Esophagus squamous epithelium (tissue), 5 donors: ENCODE measurements around the gene LIM2. TPM values are rescaled to one million over a fixed set of nuclear protein-coding genes. Genes with fewer than 3 reads are reported as not detected.

ENCODE experiments used
- DNase-seq: peaks from one replicate; lab custom pipeline; 2025; lab: John Stamatoyannopoulos, UW
- H3K27ac ChIP-seq, 4 donors: fragments of 200-600 bp; sonication (generic); one replicate each; pipeline ENCODE4 v1.5.1; 2016 to 2019; ENCODE audit warnings: mild to moderate bottlenecking in 1 of 4
- H3K27me3 ChIP-seq, 4 donors: fragments of 200-600 bp; sonication (generic); 1 replicate in 3 of 4; 2 replicates in 1 of 4; pipeline versions ENCODE4 v1.5.1 to v1.6.0; 2017 to 2021; ENCODE audit warnings: antibody characterized with exemption in 1 of 4
- H3K36me3 ChIP-seq, 3 donors: fragments of 200-600 bp; sonication (generic); one replicate each; pipeline ENCODE4 v1.5.1; 2016 to 2019
- H3K4me1 ChIP-seq, 3 donors: fragments of 200-600 bp; sonication (generic); one replicate each; pipeline ENCODE4 v1.5.1; 2017 to 2019
- H3K4me3 ChIP-seq, 4 donors: fragments of 200-600 bp; sonication (generic); 1 replicate in 3 of 4; 2 replicates in 1 of 4; pipeline ENCODE4 v1.5.1; 2016 to 2019; ENCODE audit warnings: mild to moderate bottlenecking in 2 of 4, moderate library complexity in 1 of 4
- H3K9me3 ChIP-seq, 3 donors: fragments of 200-600 bp; sonication (generic); one replicate each; pipeline ENCODE4 v1.5.1; 2016 to 2019
- POLR2A ChIP-seq, 4 donors: fragments of 450-650 bp; IDR thresholded peaks; one replicate each; pipeline ENCODE4 v1.6.1; 2017; ENCODE audit warnings: antibody characterized with exemption in 4 of 4, mild to moderate bottlenecking in 4 of 4, moderate library complexity in 3 of 4
- WGBS, 2 donors: methylation state at CpG; one replicate each; pipeline ENCODE4 v1.1.5; 2018; 5-methylcytosine and 5-hydroxymethylcytosine counted together
- intact Hi-C: fragments of 100-400 bp; cut with DNase I; formaldehyde crosslinking; loops from one replicate; pipeline ENCODE4 v1.15.0; 2022
- total RNA-seq, 4 donors: library from RNA; depleted of rRNA; stranded (reverse); fragments of >200 nt; gene quantifications; one replicate each; pipeline ENCODE4 v1.1.0, GENCODE V29; 2016
- TF ChIP-seq, protein P1 (sequence below), 6 experiments: fragments of 450-650 bp in 4 of 6; fragments of 200-600 bp in 2 of 6; sonication (generic) in 2 of 6; IDR thresholded peaks; one replicate each; pipeline ENCODE4 v1.5.1; 2016 to 2019; ENCODE audit warnings: antibody characterized with exemption in 6 of 6, mild to moderate bottlenecking in 4 of 6, moderate library complexity in 4 of 6
- donor health status: DM: yes; HTN: yes; CAD: no.

LIM2 gene
- total RNA-seq, 4 donors from 2014 or later: not detected

DNA sequence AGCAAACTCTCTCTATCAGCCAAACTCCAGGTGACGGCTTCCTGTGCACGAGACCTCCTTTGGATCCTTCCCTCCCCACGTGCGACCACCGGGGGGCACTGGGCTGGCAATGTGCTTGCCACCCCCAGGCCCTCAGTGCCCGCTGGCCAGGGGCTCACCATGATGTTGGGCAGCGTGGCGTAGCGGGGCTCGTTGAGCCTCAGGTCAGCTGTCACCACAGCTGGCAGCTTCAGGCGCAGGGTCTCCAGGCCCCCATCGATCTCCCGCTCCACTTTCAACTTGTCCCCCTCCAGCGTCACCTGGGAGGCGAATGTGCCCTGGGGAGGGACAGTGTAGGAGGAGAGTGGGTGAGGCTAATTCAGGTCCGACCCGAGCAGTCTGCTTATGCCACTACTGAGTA lies 41.0 kb downstream of the LIM2 start:
- TF ChIP-seq POLR2A (IDR thresholded peaks at IDR 0.05): no peak
- TF ChIP-seq, protein P1, sequence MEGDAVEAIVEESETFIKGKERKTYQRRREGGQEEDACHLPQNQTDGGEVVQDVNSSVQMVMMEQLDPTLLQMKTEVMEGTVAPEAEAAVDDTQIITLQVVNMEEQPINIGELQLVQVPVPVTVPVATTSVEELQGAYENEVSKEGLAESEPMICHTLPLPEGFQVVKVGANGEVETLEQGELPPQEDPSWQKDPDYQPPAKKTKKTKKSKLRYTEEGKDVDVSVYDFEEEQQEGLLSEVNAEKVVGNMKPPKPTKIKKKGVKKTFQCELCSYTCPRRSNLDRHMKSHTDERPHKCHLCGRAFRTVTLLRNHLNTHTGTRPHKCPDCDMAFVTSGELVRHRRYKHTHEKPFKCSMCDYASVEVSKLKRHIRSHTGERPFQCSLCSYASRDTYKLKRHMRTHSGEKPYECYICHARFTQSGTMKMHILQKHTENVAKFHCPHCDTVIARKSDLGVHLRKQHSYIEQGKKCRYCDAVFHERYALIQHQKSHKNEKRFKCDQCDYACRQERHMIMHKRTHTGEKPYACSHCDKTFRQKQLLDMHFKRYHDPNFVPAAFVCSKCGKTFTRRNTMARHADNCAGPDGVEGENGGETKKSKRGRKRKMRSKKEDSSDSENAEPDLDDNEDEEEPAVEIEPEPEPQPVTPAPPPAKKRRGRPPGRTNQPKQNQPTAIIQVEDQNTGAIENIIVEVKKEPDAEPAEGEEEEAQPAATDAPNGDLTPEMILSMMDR (IDR thresholded peaks at IDR 0.05): no peak
- intact Hi-C loops: no loop called here
- Histone ChIP-seq H3K27ac (no peak overlapping the region), H3K4me3 (no peak overlapping the region), H3K4me1 (peaks cover 0 to 46% (median 10%) of the 10 kb centered on the region in 3 donors), H3K9me3 (no peaks in the 10 kb centered on the region), H3K27me3 (no peaks in the 10 kb centered on the region), H3K36me3 (peaks cover 4 to 70% (median 11%) of the 10 kb centered on the region in 3 donors)
- WGBS, 2 donors: 91% methylated on average over 9 of the region's 17 CpGs; no CpG with 5 or more reads in 1 of the 2 donors
- DNase-seq: no peak

DNA sequence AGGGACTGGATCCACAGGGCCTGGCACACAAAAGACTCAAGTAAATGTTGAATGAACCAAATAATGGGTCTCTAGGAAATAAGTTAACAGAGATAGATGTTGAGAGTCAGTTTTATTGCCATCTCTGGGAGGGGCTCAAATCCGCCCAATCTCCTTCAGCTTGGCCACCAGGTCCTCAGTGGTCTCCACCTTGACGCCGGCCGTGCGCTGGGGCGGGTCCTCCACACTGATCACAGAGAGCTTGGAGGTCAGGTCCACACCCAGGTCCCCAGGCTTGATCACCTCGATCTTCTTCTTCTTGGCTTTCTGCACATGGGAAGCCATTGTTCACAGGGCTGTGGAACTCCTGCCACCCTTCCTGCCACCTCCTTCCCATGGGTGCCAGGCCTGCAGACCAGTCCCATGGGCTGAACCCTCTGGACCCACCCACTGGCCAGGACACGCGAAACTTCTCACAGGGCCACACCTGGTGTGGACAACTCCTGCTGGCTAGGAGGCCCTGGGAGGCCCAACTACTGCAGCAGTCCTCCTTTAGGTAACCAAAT lies 42.6 kb downstream of the LIM2 start:
- no peak overlapping the region for H3K4me3 ChIP-seq
- H3K27ac ChIP-seq: peak overlapping the region in 1 of 4 donors; percentile 54
- no peak for DNase-seq
- no peaks in the 10 kb centered on the region for H3K27me3 ChIP-seq
- peaks cover 3 to 54% (median 6%) of the 10 kb centered on the region in 3 donors for H3K36me3 ChIP-seq
- 95 to 100% methylated on average over 4 to 6 of the region's 9 CpGs for WGBS, 2 donors
- H3K4me1 ChIP-seq: peaks cover 6 to 55% (median 16%) of the 10 kb centered on the region in 3 donors
- H3K9me3 ChIP-seq: no peaks in the 10 kb centered on the region
- intact Hi-C loops: no loop called here
- TF ChIP-seq POLR2A (IDR thresholded peaks at IDR 0.05): no peak
- TF ChIP-seq, protein P1 (IDR thresholded peaks at IDR 0.05): no peak

DNA sequence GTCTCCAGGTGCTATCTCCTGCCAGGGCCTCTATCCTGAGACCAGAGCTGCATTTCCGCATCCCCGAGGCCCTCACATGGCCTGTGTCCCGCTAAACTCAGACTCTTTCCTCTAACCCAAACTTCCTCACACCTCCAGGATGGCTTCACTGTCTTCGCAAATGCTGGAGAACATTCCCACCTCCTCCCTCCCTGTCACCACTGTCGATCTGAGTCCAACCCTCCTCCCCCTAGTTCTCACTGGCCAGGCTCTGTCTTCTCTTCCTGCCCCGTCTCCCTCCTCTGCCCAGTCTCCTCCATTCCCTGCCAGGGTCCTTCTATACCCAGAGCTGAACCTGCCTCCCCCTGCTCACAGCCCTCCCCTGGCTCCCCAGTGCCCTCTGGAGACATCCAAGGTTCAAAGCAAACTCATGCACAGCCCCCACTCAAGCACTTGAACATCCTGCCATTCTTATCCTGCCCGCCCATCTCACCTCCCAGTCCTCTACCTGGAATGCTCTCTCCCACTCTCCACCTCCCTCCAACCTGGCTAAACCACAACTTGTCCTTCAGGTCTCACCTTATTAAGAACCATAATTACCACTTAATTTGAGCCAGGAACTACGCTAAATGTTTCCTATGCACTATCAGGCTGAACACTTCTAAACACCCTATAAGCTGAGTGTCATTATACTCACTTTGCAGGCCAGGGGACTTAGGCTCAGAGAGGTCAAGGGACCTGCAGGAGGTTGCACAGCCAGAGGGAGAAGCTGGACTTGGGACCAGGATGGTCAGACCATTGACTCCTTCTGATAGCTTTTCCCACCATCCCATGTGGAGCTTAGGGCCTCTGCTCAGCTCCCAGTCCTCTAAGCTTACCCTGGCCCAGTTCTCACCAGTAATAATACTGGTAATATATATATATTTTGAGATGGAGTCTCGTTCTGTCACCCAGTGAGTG lies 44.9 kb downstream of the LIM2 start:
- Histone ChIP-seq H3K4me1 (peaks cover 11 to 64% (median 12%) of the 10 kb centered on the region in 3 donors), H3K27me3 (no peaks in the 10 kb centered on the region), H3K9me3 (no peaks in the 10 kb centered on the region), H3K27ac (peak overlapping the region; percentile 0 to 92 (median 85)), H3K4me3 (no peak overlapping the region), H3K36me3 (peaks cover 0 to 43% (median 4%) of the 10 kb centered on the region in 3 donors)
- DNase-seq: no peak
- 46 to 47% methylated on average over 9 of the region's 9 CpGs for WGBS, 2 donors
- TF ChIP-seq, protein P1 (IDR thresholded peaks at IDR 0.05): no peak
- no peak for TF ChIP-seq POLR2A (IDR thresholded peaks at IDR 0.05)
- intact Hi-C loops: no loop called here

DNA sequence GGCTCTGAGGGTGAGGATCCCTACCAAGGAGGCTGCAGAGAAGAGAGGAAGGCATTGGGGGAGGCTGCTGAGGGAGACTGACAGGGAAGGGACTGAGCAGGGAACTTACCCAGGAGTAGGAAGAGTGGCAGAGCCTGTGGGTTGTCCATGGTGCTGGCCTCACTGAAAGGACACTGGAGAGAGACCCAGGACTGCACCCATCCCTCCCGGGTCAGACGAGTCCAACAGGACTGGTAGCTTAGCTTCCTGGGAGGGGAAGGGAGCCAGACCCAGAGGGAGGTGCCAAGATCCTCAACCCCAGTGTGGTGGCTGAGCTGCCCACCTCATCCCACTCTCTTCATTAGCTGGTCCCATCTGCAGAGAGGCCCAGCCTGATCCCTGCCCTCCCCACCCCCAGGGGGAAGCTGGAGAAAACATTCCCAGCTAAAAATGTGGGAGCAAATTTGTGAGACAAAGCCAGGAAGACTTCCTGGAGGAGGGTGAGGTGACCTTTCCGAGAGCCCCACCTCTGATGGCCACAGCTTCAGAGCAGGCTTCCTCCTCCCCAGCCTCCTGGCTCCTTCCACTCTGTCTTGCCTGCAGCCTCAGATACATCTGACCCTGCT lies 45.7 kb downstream of the LIM2 start, which contains the start of gene VSIG10L:
Gene VSIG10L (minus strand): TSS at position 164 of the 605 bp plus-strand sequence. CDS start 15 bp downstream, at position 149.
- no peak for DNase-seq

More for the DNA sequence above, 45.7 kb downstream of the LIM2 start, which contains the start of gene VSIG10L:
- Histone ChIP-seq H3K9me3 (no peaks in the 10 kb centered on the region), H3K27ac (peak within 1 kb of the TSS; percentile 55 to 92 (median 85)), H3K27me3 (no peaks in the 10 kb centered on the region), H3K36me3 (peaks cover 0 to 43% (median 0%) of the 10 kb centered on the region in 3 donors), H3K4me3 (peak within 1 kb of the TSS; percentile 49 to 85 (median 63)), H3K4me1 (peaks cover 11 to 67% (median 12%) of the 10 kb centered on the region in 3 donors)
- intact Hi-C loops: no loop called here
- TF ChIP-seq, protein P1 (IDR thresholded peaks at IDR 0.05): no peak
- TF ChIP-seq POLR2A (IDR thresholded peaks at IDR 0.05): no peak
- WGBS, 2 donors: 47 to 50% methylated on average over 1 to 3 of the region's 3 CpGs
